Measurements from ENCODE around the gene ARHGAP5. TPM values are rescaled to one million over a fixed set of nuclear protein-coding genes. Genes with fewer than 3 reads are reported as not detected.
A peak's percentile ranks its signal among the peaks of the same experiment; 100 is the strongest.

ARHGAP5 gene
- total and polyA plus RNA-seq, 8 donors, result 10.3 to 229 (median 100) TPM

- peak; percentile 95 to 99 for DNase-seq
- Histone ChIP-seq H3K36me3 (no peaks in the 10 kb centered on the region), H3K27me3 (no peaks in the 10 kb centered on the region), H3K27ac (peak overlapping the region; percentile 99 to 100 (median 99)), H3K4me3 (peak overlapping the region; percentile 88 to 98 (median 90)), H3K9me3 (no peaks in the 10 kb centered on the region), H3K4me1 (peaks cover 6 to 53% (median 32%) of the 10 kb centered on the region in 4 donors)
- TF ChIP-seq CTCF (IDR thresholded peaks at IDR 0.05), result no peak
- TF ChIP-seq POLR2AphosphoS5 (IDR thresholded peaks at IDR 0.05), result peak; percentile 45 to 81 (median 71)
- TF ChIP-seq POLR2A (IDR thresholded peaks at IDR 0.05), result peak in 1 of 4 donors; percentile 31
- TF ChIP-seq EP300 (IDR thresholded peaks at IDR 0.05), result no peak
- intact Hi-C loops (cut with DNase I; ENCODE audit: low total_unique reads), result no loop called here
- WGBS, 5 donors, result 0 to 1% (median 0%) methylated on average over 44 to 73 of the region's 76 CpGs
Observed at GRCh38 chr14:32076278-32077080, 625 bp upstream of the ARHGAP5 start.

GRCh38 chr14:32078023-32078857, 1.1 kb downstream of the ARHGAP5 start:
- 1 to 2% (median 2%) methylated on average over 28 of the region's 28 CpGs for whole genome bisulfite sequencing, 5 donors
- Histone ChIP-seq H3K27me3 (no peaks in the 10 kb centered on the region), H3K9me3 (no peaks in the 10 kb centered on the region), H3K36me3 (no peaks in the 10 kb centered on the region), H3K27ac (peak overlapping the region; percentile 99 to 100 (median 99)), H3K4me1 (peaks cover 21 to 70% (median 45%) of the 10 kb centered on the region in 4 donors), H3K4me3 (peak overlapping the region; percentile 88 to 98 (median 90))
- no peak for TF ChIP-seq EP300 (IDR thresholded peaks at IDR 0.05)
- TF ChIP-seq POLR2AphosphoS5 (IDR thresholded peaks at IDR 0.05), result peak in 1 of 3 donors; percentile 24
- no peak for TF ChIP-seq POLR2A (IDR thresholded peaks at IDR 0.05)
- no peak for TF ChIP-seq CTCF (IDR thresholded peaks at IDR 0.05)
- intact Hi-C loops (cut with DNase I; ENCODE audit: low total_unique reads), result no loop called here
- DNase-seq, result peak; percentile 46 to 85

GRCh38 chr14:32078858-32079216, 1.7 kb downstream of the ARHGAP5 start:
- peak overlapping the region in 3 of 5 donors; percentile 99 to 100 (median 99) for H3K27ac ChIP-seq
- no peaks in the 10 kb centered on the region for H3K27me3 ChIP-seq
- no peaks in the 10 kb centered on the region for H3K36me3 ChIP-seq
- peak overlapping the region; percentile 88 to 98 (median 90) for H3K4me3 ChIP-seq
- 15 to 26% (median 24%) methylated on average over 7 of the region's 7 CpGs for WGBS, 5 donors
- no peaks in the 10 kb centered on the region for H3K9me3 ChIP-seq
- TF ChIP-seq CTCF (IDR thresholded peaks at IDR 0.05) (no peak), POLR2AphosphoS5 (IDR thresholded peaks at IDR 0.05) (no peak), EP300 (IDR thresholded peaks at IDR 0.05) (no peak), POLR2A (IDR thresholded peaks at IDR 0.05) (no peak)
- intact Hi-C loops (cut with DNase I; ENCODE audit: low total_unique reads), result no loop called here
- DNase-seq, result peak in 1 of 2 donors; percentile 26
- H3K4me1 ChIP-seq, result peaks cover 26 to 74% (median 47%) of the 10 kb centered on the region in 4 donors

GRCh38 chr14:32079264-32079663, 2.2 kb downstream of the ARHGAP5 start:
- no peaks in the 10 kb centered on the region for H3K36me3 ChIP-seq
- peak overlapping the region; percentile 88 to 98 (median 90) for H3K4me3 ChIP-seq
- WGBS, 5 donors, result 38 to 54% (median 42%) methylated on average over 4 of the region's 4 CpGs
- TF ChIP-seq POLR2A (IDR thresholded peaks at IDR 0.05) (no peak), CTCF (IDR thresholded peaks at IDR 0.05) (no peak), POLR2AphosphoS5 (IDR thresholded peaks at IDR 0.05) (no peak), EP300 (IDR thresholded peaks at IDR 0.05) (no peak)
- H3K9me3 ChIP-seq, result no peaks in the 10 kb centered on the region
- no peak for DNase-seq
- H3K27ac ChIP-seq, result peak overlapping the region in 1 of 5 donors; percentile 100
- no peaks in the 10 kb centered on the region for H3K27me3 ChIP-seq
- H3K4me1 ChIP-seq, result peaks cover 26 to 74% (median 49%) of the 10 kb centered on the region in 4 donors
- intact Hi-C loops (cut with DNase I; ENCODE audit: low total_unique reads), result no loop called here
